GM21576 (cell line): ENCODE measurements around the gene CHIT1.

Experiments used
- ATAC-seq: cut with Tn5 transposase; IDR thresholded peaks from one replicate; pipeline ENCODE4 v1.9.1; 2021; ENCODE audit warnings: mild to moderate bottlenecking, moderate library complexity; ENCODE audit not compliant: unreplicated experiment

Gene CHIT1

DNA sequence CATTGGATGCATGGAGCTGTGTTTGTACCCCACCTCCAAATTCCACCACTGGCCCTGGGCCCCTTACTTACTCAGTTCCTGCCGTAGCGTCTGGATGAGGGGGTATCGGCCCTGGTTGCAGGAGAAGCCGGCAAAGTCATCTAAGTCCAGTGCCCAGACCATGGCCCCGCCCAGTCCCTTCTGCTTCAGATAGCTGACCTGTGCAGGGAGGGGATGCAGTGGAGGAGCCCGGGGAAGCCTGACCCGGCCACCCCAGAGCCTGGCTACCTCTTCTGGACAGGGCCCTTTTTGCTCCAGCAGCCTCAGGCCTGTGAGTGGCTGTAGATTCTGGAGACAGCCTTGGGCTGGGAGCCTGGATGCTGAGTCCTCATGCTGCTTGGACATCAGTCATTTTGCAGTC lies 11.8 kb downstream of the CHIT1 start:
- ATAC-seq = no peak

DNA sequence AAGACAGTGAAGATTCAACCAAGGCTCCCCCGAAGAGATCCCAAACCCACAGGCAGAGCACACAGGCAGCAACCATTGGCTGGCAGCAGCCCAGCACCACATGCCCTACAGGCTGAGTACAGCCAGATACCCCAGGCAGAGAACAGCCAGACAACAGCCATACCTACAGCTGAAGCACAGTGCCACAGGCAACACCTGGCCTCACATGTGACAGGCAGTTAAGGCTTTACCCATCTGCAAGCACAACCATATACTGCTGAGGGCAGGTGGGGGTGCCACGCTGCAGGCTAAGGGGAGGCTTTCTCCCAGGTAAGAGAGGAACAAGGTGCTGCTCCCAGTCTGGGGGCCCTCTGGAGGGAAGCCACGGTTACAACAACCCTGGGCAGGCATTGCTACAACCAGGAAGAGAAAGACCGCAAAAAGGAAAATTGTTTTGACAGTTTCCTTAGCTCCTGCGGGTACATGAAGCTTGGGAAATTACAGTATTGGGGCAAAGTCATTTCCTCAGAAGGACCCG lies 12.3 kb downstream of the CHIT1 start:
- no peak for ATAC-seq

GRCh38 chr1:203216274-203217138 lies 13.0 kb downstream of the CHIT1 start:
- no peak for ATAC-seq

GRCh38 chr1:203215573-203215972 lies 13.9 kb downstream of the CHIT1 start:
- no peak for ATAC-seq

DNA sequence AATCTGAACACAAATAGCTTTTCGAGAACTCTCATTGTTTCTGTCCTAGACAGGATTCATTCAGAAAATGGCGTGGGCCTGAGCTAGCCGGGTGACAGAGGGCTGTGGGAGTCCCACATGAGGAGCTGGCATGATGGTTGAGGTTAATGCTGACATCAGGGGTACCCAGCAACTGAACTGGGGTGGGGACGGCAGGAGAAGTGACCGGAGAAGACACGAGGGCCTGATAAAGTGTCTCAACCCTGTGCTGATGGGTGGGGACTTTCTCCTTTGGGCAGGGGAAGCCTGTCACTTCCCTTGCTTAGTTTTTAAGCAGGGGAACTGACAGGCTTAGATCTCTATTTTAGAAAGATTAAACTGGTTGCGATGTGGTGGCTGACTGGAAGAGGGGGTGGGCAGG lies 14.6 kb downstream of the CHIT1 start:
- no peak for ATAC-seq

DNA sequence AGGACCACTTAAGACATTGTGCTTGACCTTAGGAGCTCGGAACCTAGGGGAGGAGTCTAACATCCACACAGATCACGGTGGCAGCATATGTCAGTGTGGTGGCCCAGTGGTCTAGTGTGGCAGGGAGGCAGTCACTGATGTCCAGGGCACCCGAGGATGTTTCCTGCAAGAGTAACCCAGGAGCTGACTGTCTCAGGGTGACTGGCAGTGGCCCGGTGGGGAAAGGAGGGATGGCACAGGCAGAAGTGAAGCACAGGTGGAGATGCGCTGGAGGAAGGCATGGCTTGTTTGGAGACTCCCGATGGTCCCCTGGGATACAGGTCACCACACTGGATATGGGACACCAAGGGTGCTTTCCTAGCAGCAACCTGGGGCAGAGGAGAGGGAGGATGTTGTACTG lies 16.3 kb downstream of the CHIT1 start:
- ATAC-seq = no peak

DNA sequence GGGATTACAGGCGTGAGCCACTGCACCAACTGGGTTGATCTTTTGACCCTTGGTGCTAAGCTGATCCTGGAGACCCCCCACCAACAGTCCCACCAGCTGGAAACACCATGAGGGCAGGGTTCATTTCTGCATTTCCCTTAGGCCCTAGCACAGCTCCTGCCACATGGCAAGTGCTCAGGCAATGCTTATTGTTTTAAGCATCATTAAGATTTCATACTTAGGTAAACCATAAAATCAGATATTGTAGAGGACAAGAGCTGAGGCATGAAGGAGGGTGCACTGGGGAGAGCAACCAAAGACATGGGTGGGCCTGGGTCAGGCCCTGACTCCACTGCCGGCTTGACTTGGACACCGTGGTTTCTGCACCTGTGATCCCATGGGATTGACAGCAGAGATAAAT lies 17.7 kb downstream of the CHIT1 start:
- ATAC-seq = no peak

GRCh38 chr1:203210988-203211387 lies 18.5 kb downstream of the CHIT1 start:
- ATAC-seq = no peak

GRCh38 chr1:203210350-203210749 lies 19.1 kb downstream of the CHIT1 start:
- ATAC-seq = no peak

GRCh38 chr1:203208181-203208580 lies 21.3 kb downstream of the CHIT1 start:
- no peak for ATAC-seq

DNA sequence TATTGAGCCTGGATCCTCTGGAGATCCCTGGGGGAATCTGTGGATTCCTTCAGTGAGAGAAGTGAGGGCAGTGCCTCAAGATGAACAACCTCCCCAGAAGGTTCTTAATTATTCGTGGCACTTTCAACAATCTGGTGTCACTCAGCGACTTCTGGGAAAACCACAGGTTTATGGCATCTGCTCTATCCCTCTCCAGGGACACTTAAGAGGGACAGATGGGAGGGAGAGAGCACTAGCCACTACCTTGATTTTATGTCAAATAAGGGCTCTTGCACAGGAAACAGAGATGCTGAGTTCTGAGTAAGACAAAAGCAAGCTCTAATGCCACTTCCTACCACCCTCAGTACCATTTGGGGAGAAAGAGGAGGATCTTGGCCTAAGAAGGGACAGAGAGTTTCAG lies 21.7 kb downstream of the CHIT1 start:
- no peak for ATAC-seq

DNA sequence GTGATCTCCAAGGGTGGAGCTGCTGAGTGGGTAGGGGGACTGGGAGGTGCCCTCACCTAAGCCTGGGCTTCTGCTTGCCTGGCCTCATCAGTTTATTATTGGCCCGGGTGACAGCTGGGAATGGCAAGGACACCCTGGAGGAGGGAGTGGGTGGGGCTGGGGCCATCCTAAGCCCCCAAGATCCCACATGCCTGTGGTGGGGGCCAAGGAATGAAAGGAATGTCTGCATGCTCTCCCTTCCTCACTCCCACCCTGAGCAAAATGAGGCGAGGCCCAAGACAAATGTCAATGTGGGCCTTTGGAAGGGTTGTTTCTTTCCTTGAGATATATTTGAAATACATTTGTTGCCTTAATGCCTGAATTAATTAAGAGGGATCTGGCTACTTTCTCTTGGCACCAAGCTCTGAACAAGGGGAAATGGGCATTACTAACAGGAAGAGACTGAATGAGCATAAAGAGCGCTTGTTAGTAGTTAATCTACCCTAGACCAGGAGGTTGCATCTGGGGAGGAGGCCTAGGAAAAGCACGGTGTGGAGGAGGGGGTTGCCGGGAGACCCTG lies 23.3 kb downstream of the CHIT1 start:
- ATAC-seq = no peak

- ATAC-seq = no peak
Observed at GRCh38 chr1:203204756-203205155, 24.7 kb downstream of the CHIT1 start.

DNA sequence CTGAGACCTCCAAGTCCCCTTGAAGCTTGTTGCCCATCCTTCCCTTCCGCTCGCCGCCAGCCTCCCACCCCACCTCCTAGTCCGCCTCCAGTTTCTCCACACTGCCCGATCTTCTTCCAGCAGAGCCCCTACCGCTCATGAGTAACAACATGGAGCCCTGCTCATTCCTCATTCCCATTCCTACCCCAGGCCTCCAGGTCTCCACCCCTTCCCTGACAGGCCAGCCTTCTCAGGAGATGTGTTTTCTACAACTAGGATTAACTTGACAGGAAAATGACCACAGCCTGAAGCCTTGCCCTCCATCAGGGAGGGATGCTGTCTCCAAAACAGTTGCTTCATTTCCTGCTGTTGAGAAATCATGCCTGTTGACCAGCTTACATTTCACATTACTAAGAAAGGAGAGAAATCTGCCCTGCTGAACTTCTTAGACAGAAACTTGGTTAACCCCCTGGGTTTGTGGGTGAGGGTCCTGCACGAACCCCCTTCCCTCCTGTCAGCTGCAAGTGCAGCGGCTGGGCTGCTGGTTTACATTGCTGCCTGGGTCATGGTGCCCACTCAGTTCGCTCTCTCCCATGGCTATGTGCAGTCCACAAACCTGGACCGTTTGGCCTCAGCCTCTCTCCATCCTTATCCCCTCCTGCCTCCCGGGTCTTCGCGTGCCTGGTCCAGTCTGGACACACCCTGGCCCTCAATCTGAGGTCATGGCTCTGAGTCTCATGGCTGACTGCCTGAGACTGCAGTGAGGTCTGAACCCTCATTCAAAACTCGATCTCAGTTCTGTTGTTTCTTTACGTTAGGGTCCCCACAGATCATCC lies 26.8 kb downstream of the CHIT1 start:
- ATAC-seq = no peak

- ATAC-seq = no peak
Observed at GRCh38 chr1:203201516-203202205, 27.8 kb downstream of the CHIT1 start.

DNA sequence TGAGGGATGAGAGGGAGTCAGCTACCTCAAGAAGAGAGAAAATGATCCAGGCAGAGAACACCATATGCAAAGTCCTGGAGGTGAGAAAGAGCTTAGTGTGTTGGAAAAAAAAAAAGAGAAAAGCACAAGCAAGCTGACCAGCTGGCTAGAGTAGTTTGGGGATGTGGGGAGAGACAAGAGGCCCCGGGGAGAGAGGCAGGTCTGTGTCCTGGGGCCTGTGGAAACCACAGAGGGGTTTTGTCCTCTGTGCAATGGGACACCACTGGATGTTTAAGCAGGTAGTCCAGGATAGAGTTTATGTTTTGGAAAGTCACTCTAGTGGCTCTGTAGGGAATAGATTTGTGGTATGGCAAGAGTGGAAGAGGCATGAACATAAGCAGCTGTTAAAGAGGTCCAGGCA lies 28.6 kb downstream of the CHIT1 start:
- ATAC-seq = no peak

DNA sequence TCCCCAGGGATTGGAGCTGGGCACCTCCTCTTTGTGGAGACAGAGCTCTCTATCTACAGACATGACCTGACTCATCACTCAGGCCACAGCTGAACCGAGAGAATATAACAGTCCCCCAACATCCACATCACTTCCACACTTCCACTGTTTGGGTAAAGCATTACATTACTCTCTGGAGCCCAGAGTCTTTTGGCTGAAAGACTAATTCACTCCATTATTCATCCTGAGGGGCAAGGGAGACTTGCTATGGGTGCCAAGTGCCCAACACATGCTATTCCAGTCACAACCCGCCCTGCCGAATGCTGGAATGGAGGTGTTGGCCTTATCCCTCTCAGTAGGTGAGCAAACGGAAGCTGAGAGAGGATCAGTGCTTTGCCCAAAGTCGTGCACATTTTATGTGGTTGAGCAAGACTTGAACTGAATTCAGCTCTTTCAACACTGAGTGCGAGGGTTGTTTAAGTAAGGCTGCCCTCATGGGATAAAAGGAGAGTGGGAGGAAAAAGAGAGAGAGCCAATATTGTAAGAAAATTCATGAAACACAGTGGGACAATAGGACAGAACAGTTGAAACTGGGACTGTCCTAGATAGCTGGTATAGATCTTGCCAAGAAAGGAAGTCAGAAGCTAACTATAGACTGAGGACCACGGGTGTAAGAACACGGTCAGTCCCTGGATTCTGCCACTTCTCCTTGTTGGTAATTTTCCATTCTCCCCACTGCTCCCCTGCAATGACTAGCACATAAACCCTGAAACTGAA lies 29.5 kb downstream of the CHIT1 start:
- no peak for ATAC-seq

DNA sequence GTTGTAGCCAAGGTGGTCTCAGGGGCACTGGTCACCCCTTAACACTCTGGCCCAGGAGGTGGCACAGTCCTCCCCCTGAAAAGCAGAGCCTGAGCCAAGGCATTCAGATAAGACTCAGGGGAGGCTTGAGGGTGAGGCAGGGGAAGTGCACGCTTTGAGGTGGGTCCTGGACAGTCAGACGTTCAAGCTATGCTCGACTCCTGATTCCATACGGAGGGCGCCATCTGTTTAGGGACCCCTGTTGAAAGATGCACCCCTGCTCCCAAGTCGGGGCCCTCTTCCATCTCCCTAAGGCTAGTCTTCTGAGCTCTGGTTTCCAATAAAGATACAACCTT lies 30.0 kb downstream of the CHIT1 start:
- no peak for ATAC-seq

DNA sequence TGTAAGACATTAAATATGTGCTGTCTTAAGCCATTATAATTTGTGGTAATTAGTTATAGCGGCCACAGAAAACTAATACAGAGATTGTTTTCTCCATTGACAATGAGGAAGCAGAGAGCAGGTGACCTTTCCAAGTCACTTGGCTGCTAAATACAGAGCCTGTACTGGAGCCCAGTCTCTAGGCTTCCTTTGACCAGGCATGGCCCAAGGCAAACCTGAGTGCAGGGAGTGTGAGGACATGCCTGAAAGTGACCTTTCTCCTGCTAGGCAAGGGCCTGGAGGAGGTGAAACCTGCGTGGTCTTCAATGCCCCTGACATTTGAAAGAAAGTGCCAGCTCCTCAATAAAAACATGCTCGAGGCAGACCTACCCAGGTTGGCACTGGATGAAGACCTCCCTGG lies 30.5 kb downstream of the CHIT1 start:
- ATAC-seq = no peak

- no peak for ATAC-seq
Observed at GRCh38 chr1:203197625-203198024, 31.8 kb downstream of the CHIT1 start.
